Ovary (tissue), 9 donors: ENCODE data around the gene TMOD2. TPM values are rescaled to one million over a fixed set of nuclear protein-coding genes. Genes with fewer than 3 reads are reported as not detected.

Experiments used
- DNase-seq, 5 donors: peaks; one replicate each; pipeline ENCODE4 v3.0.0-alpha.2; 2019 to 2020
- H3K27ac ChIP-seq, 2 donors: fragments of 200-600 bp; one replicate each; pipeline versions ENCODE4 v1.5.1 to v1.8.0; 2019 to 2022
- H3K27me3 ChIP-seq: fragments of 200-600 bp; one replicate; pipeline ENCODE4 v1.8.0; 2022
- H3K36me3 ChIP-seq: fragments of 200-600 bp; sonication (generic); one replicate; pipeline ENCODE4 v1.5.1; 2019
- H3K4me1 ChIP-seq: one replicate; pipeline ENCODE4 v1.8.1; 2013; ENCODE audit warnings: mild to moderate bottlenecking, moderate library complexity; ENCODE audit not compliant: insufficient read depth
- H3K4me3 ChIP-seq: fragments of 200-600 bp; sonication (generic); one replicate; pipeline ENCODE4 v1.5.1; 2017
- H3K9me3 ChIP-seq, 2 donors: fragments of 200-600 bp in 1 of 2; sonication (generic) in 1 of 2; one replicate each; pipeline versions ENCODE4 v1.5.1 to v1.8.1; 2013 to 2019; ENCODE audit warnings: mild to moderate bottlenecking in 1 of 2, moderate library complexity in 1 of 2
- EP300 ChIP-seq: sonication (generic); formaldehyde crosslinking; IDR thresholded peaks from one replicate; pipeline ENCODE4 v1.6.1; 2017; ENCODE audit warnings: antibody characterized with exemption
- POLR2A ChIP-seq: fragments of 450-650 bp; IDR thresholded peaks from one replicate; pipeline ENCODE4 v1.6.1; 2017; ENCODE audit warnings: antibody characterized with exemption, mild to moderate bottlenecking, moderate library complexity
- WGBS, 3 donors: extraction: QIAGEN DNeasy Blood & Tissue Kit in 1 of 3; methylation state at CpG; one replicate each; pipeline versions ENCODE4 v1.1.5 to v1.1.7; 2013 to 2017; 5-methylcytosine and 5-hydroxymethylcytosine counted together
- intact Hi-C, 4 donors: fragments of 100-400 bp; cut with DNase I; formaldehyde crosslinking; loops; one replicate each; pipeline versions ENCODE4 v1.11.0 to v1.15.1; 2022 to 2023
- polyA plus RNA-seq, 2 donors: library from polyadenylated mRNA; stranded (reverse); fragments of 200-250 nt in 1 of 2; fragments of 350-450 nt in 1 of 2; fragmentation: Illumina TruSeq in 1 of 2; extraction: RNeasy Lipid Tissue Mini Kit (QIAGEN cat#74804) in 1 of 2; gene quantifications; one replicate each; pipeline ENCODE4 v1.2.3, GENCODE V29; 2013 to 2014
- total RNA-seq, 7 donors: library from RNA; depleted of rRNA in 2 of 7; stranded (reverse); fragments of >200 nt in 2 of 7; fragmentation: NEBNext Ultra II Directional in 3 of 7; extraction: Animal tissue kit (Norgen Biotek cat#: 25700) in 3 of 7; gene quantifications; one replicate each; pipeline versions ENCODE4 v1.1.0 to v1.2.4, GENCODE V29; 2016 to 2023
- TF ChIP-seq, protein P1 (sequence below), 3 donors: fragments of 450-650 bp in 2 of 3; fragments of 200-600 bp in 1 of 3; IDR thresholded peaks; one replicate each; pipeline versions ENCODE4 v1.5.1 to v1.8.0; 2016 to 2022; ENCODE audit warnings: antibody characterized with exemption in 3 of 3, mild to moderate bottlenecking in 1 of 3
- donor health status: DM: no; HTN: no; CAD: no; lungs with moderate emphysema.
- donor health status: DM: no; HTN: no; CAD: no.
- donor health status: Bipolar disorder and iron deficiency.
- donor health status: DM: yes; HTN: yes; CAD: no.
- donor health status: DM: no; HTN: no; CAD: no.
- donor health status: DM: yes; HTN: yes; CAD: no.

Gene TMOD2
- total and polyA plus RNA-seq, 9 donors, result 3.4 to 15.7 (median 11.9) TPM

DNA sequence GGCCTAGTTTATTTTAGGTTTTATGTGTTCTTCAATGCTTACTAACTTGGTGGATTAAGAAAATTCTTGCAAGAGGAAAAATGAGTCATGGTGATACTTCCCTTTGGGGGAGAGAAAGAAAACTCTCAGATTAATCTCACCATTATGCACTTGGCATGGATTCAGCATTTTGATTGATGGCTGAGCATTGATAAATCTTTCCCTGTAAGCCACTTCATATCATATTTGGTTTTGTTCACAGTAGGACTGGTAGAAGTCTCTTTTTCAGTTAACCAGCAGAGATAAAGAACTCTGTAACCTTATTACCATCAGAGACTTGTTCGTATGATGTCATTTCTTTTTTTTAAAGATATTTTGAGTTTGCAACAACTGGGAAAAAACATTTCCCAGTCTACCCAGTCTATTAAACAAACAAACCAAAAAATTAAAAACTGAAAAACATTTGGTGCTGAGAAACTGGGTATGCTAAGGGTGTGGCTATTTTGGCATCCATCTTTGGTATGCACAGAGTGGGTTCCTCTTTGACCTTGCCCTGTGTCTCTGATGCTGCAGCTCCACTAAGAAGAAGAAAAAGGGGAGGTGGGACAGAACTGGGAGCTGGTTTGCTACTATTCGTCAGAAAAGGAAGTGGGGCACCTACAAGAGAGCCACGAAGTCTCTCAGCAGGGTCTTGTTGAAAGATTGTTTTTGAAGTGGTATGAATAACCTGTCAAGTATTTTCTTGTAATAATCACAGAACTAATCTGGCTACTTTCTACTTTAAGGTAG lies 95.2 kb downstream of the TMOD2 start:
- no peaks in the 10 kb centered on the region for H3K9me3 ChIP-seq
- 55 to 72% (median 64%) methylated on average over 3 of the region's 3 CpGs for WGBS, 3 donors
- intact Hi-C loops, result no loop called here
- no peak for DNase-seq
- H3K27me3 ChIP-seq, result no peaks in the 10 kb centered on the region
- no peaks in the 10 kb centered on the region for H3K36me3 ChIP-seq
- peaks cover 13% of the 10 kb centered on the region for H3K4me1 ChIP-seq
- H3K27ac ChIP-seq, result no peak overlapping the region
- no peak for TF ChIP-seq EP300
- TF ChIP-seq POLR2A, result no peak
- TF ChIP-seq, protein P1, sequence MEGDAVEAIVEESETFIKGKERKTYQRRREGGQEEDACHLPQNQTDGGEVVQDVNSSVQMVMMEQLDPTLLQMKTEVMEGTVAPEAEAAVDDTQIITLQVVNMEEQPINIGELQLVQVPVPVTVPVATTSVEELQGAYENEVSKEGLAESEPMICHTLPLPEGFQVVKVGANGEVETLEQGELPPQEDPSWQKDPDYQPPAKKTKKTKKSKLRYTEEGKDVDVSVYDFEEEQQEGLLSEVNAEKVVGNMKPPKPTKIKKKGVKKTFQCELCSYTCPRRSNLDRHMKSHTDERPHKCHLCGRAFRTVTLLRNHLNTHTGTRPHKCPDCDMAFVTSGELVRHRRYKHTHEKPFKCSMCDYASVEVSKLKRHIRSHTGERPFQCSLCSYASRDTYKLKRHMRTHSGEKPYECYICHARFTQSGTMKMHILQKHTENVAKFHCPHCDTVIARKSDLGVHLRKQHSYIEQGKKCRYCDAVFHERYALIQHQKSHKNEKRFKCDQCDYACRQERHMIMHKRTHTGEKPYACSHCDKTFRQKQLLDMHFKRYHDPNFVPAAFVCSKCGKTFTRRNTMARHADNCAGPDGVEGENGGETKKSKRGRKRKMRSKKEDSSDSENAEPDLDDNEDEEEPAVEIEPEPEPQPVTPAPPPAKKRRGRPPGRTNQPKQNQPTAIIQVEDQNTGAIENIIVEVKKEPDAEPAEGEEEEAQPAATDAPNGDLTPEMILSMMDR (IDR thresholded peaks at IDR 0.05), result no peak
- H3K4me3 ChIP-seq, result no peak overlapping the region

DNA sequence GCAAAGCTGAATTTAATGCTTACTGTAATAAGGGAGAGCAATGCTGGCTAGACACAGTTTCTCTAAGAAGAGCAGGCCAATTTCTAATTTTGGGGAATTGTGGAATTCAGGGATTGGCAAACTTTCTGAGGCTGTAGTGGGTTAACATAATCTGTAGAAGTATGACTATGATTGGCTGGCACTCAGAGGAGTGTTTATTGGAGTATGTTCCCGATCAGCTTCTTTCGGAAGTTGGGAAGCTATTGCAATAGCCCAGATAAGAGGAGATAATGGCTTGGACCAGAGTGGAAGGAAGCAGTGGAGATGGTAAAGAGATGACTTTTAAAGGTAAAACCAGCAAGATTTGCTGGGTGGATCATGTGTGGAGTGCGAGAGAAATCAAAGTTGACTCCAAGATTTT lies 97.4 kb downstream of the TMOD2 start:
- WGBS, 3 donors, result 35 to 40% (median 38%) methylated on average over 3 of the region's 3 CpGs
- Histone ChIP-seq H3K27ac (no peak overlapping the region), H3K4me3 (no peak overlapping the region), H3K27me3 (no peaks in the 10 kb centered on the region), H3K9me3 (no peaks in the 10 kb centered on the region), H3K36me3 (no peaks in the 10 kb centered on the region), H3K4me1 (peaks cover 6% of the 10 kb centered on the region)
- no peak for TF ChIP-seq POLR2A
- DNase-seq, result no peak
- intact Hi-C loops, result no loop called here

DNA sequence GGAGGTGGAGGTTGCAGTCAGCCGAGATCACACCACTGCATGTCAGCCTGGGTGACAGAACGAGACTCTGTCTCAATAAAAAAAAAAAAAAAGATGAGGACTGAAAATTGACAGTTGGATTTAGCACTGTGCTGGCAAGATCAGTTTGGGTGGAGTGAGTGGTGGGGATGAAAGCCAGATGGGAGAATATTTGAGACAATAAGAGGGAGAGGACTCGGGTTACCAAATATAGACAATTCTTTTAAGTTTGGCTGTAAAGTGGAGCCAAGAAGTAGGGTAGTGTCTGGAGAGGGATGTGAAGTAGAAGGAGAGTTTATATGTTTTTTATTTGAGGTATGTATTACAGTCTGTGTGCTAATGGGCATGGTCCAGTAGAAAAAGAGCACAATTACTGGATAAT lies 98.5 kb downstream of the TMOD2 start:
- no peak for DNase-seq
- no peak for TF ChIP-seq EP300
- TF ChIP-seq POLR2A, result no peak
- TF ChIP-seq, protein P1 (IDR thresholded peaks at IDR 0.05), result no peak
- H3K36me3 ChIP-seq, result no peaks in the 10 kb centered on the region
- H3K9me3 ChIP-seq, result no peaks in the 10 kb centered on the region
- peaks cover 6% of the 10 kb centered on the region for H3K4me1 ChIP-seq
- 87 to 91% (median 90%) methylated on average over 3 of the region's 3 CpGs for WGBS, 3 donors
- no peaks in the 10 kb centered on the region for H3K27me3 ChIP-seq
- intact Hi-C loops, result no loop called here
- H3K4me3 ChIP-seq, result no peak overlapping the region
- H3K27ac ChIP-seq, result no peak overlapping the region

DNA sequence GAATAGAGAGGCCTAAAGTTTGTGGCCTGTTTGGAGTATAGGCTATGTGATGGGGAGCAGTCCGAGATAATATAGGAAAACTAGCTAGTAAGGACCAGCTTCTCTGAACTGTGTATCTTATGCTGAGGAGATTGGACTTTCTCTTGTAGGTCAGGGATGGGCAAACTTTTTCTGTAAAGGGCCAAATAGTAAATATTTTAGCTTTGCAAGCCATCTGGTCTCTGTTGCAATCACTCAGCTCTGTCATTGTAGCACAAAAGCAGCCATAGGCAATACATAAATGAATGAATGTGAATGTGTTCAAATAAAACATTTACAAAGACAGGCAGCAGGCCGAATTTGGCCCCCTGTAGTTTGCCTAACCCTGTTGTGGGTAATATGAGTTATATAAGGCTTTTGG lies 102.6 kb downstream of the TMOD2 start:
- Histone ChIP-seq H3K4me1 (peaks cover 3% of the 10 kb centered on the region), H3K9me3 (no peaks in the 10 kb centered on the region), H3K27ac (no peak overlapping the region), H3K4me3 (no peak overlapping the region), H3K36me3 (no peaks in the 10 kb centered on the region), H3K27me3 (no peaks in the 10 kb centered on the region)
- TF ChIP-seq POLR2A (no peak), EP300 (no peak)
- TF ChIP-seq, protein P1 (IDR thresholded peaks at IDR 0.05), result no peak
- intact Hi-C loops, result no loop called here
- no peak for DNase-seq
- 84 to 93% (median 88%) methylated on average over 2 of the region's 2 CpGs for WGBS, 3 donors

DNA sequence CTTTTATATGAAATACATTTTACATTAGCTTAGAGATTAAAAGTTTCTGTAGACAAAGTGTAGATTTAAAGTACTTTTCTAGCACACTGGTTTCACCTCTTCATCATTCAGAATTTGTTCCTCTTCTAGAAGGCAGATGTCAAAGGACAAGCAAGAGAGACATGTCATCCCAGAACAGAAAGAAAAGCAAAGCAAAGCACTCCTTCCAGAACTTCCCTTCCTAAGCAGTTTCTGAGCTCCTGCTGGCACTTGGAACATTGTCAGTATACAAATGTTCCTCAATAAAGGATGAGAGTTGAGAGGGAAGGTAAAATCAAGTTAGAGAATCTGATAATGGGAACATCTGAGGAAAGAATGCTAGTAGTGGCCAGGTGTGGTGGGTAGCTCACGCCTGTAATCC lies 104.2 kb downstream of the TMOD2 start:
- no peaks in the 10 kb centered on the region for H3K27me3 ChIP-seq
- no peak overlapping the region for H3K4me3 ChIP-seq
- no peak for DNase-seq
- H3K27ac ChIP-seq, result no peak overlapping the region
- H3K4me1 ChIP-seq, result peaks cover 3% of the 10 kb centered on the region
- H3K36me3 ChIP-seq, result no peaks in the 10 kb centered on the region
- TF ChIP-seq EP300 (no peak), POLR2A (no peak)
- TF ChIP-seq, protein P1 (IDR thresholded peaks at IDR 0.05), result no peak
- no peaks in the 10 kb centered on the region for H3K9me3 ChIP-seq
- 92 to 96% (median 93%) methylated on average over 1 of the region's 1 CpG for WGBS, 3 donors
- intact Hi-C loops, result no loop called here
